Keratinocyte (primary cell): Measurements from ENCODE around the gene HEXD.

Source experiments
- CTCF ChIP-seq, 3 experiments: IDR thresholded peaks in 1 of 3; conservative IDR thresholded peaks in 1 of 3; optimal IDR thresholded peaks in 1 of 3; 2 replicates in 2 of 3; 3 replicates in 1 of 3; pipeline versions ENCODE3 to v1.5.1; 2011; ENCODE audit warnings: low read length in 3 of 3, mild to moderate bottlenecking in 3 of 3, moderate library complexity in 2 of 3, control low read depth in 1 of 3, inconsistent platforms in 1 of 3; ENCODE audit not compliant: insufficient read depth in 2 of 3; ENCODE audit errors: extremely low read depth in 1 of 3
- EZH2 ChIP-seq: IDR thresholded peaks from one replicate; pipeline ENCODE4 v1.6.1; 2012; ENCODE audit warnings: inconsistent platforms, mild to moderate bottlenecking, low read length, moderate library complexity

- no peak for TF ChIP-seq CTCF (optimal IDR thresholded peaks at IDR 0.05 in 1 of 3, IDR thresholded peaks at IDR 0.05 in 1 of 3, conservative IDR thresholded peaks at IDR 0.05 in 1 of 3; ENCODE audit: extremely low read depth in 1 of 3, insufficient read depth in 2 of 3, low read length in 3 of 3)
- TF ChIP-seq EZH2: no peak
Observed at GRCh38 chr17:82450357-82451106, 32.4 kb downstream of the HEXD start, which contains the start of gene CYBC1.
